Psoas muscle (tissue), 8 donors: ENCODE measurements around the gene NANS. TPM values are rescaled to one million over a fixed set of nuclear protein-coding genes. Genes with fewer than 3 reads are reported as not detected.

Source experiments
- ATAC-seq, 4 donors: fragments of 200-7000 bp; cut with Tn5 transposase; one replicate each; pipeline ENCODE4 v1.9.1; 2020; ENCODE audit warnings: moderate library complexity in 3 of 4, mild to moderate bottlenecking in 2 of 4
- DNase-seq, 2 donors: peaks; one replicate each; pipeline ENCODE4 v3.0.0-alpha.2; 2020
- H3K27ac ChIP-seq: fragments of 200-600 bp; one replicate; pipeline ENCODE4 v1.8.0; 2022
- H3K27me3 ChIP-seq, 3 donors: fragments of 200-600 bp in 1 of 3; one replicate each; pipeline versions ENCODE4 v1.6.1 to v1.8.0; 2013 to 2022; ENCODE audit warnings: low read length in 2 of 3, mild to moderate bottlenecking in 2 of 3, moderate library complexity in 1 of 3; ENCODE audit not compliant: insufficient read depth in 3 of 3
- H3K36me3 ChIP-seq, 2 donors: fragments of 200-600 bp in 1 of 2; one replicate each; pipeline versions ENCODE4 v1.6.1 to v1.8.0; 2013 to 2022; ENCODE audit warnings: low read depth in 1 of 2, mild to moderate bottlenecking in 1 of 2, moderate library complexity in 1 of 2; ENCODE audit not compliant: insufficient read depth in 1 of 2
- H3K4me1 ChIP-seq: fragments of 200-600 bp; one replicate; pipeline ENCODE4 v1.8.0; 2022
- H3K4me3 ChIP-seq: fragments of 200-600 bp; one replicate; pipeline ENCODE4 v1.8.0; 2022; ENCODE audit warnings: mild to moderate bottlenecking
- H3K9me3 ChIP-seq: fragments of 200-600 bp; one replicate; pipeline ENCODE4 v1.8.0; 2022
- WGBS, 3 donors: extraction: QIAGEN DNeasy Blood & Tissue Kit; methylation state at CpG; one replicate each; pipeline versions ENCODE4 v1.1.6 to v1.1.7; 2013; 5-methylcytosine and 5-hydroxymethylcytosine counted together
- intact Hi-C, 2 donors: fragments of 100-400 bp; cut with DNase I; formaldehyde crosslinking; loops; one replicate each; pipeline versions ENCODE4 v1.11.0 to v1.14.2; 2022
- polyA plus RNA-seq, 3 donors: library from polyadenylated mRNA; stranded (reverse); fragments of 200-250 nt; gene quantifications; one replicate each; pipeline ENCODE4 v1.2.3, GENCODE V29; 2013
- total RNA-seq, 4 donors: library from RNA; stranded (reverse); fragmentation: NEBNext Ultra II Directional in 2 of 4; extraction: Animal tissue kit (Norgen Biotek cat#: 25700) in 2 of 4; gene quantifications; one replicate each; pipeline versions ENCODE4 v1.2.1 to v1.2.4, GENCODE V29; 2021 to 2023
- TF ChIP-seq, protein P1 (sequence below): fragments of 200-600 bp; IDR thresholded peaks from one replicate; pipeline ENCODE4 v1.8.0; 2022; ENCODE audit warnings: antibody characterized with exemption
- donor health status: healthy with polysubstance abuse.
- donor health status: DM: no; HTN: no; CAD: no; lungs with moderate emphysema.
- donor health status: Bipolar disorder and iron deficiency.
- donor health status: healthy.
- donor health status: DM: yes; HTN: yes; CAD: no.
- donor health status: DM: no; HTN: no; CAD: no.
- donor health status: DM: no; HTN: no; CAD: no.
- donor health status: DM: yes; HTN: yes; CAD: no.

Gene NANS
- total and polyA plus RNA-seq, 7 donors, result 21.1 to 168 (median 33.2) TPM

DNA sequence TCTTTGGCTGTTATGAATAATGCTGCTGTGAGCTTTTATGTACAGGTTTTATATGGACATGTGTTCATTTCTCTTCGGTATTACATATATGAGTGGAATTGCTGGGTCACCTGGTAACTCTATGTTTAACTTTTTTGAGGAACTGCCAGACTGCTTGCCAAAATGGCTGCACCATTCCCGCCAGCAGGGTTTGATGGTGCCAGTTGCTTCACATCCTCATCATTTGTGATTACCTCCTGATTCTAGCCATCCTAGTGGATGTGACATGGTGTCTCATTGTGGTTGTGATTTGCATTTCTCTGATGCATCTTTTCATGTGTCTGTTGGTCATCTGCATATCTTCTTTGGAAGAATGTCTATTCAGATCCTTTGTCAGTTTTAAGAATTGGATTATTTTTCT, 10.7 kb downstream of the NANS start:
- Histone ChIP-seq H3K27ac (no peak overlapping the region), H3K9me3 (no peaks in the 10 kb centered on the region), H3K4me1 (no peaks in the 10 kb centered on the region), H3K36me3 (peaks cover under 1 to 49% of the 10 kb centered on the region in 2 donors), H3K27me3 (no peaks in the 10 kb centered on the region), H3K4me3 (no peak overlapping the region)
- ATAC-seq (no peak), DNase-seq (no peak)
- intact Hi-C loops, result no loop called here
- 77 to 92% (median 84%) methylated on average over 2 of the region's 2 CpGs for WGBS, 3 donors
- TF ChIP-seq, protein P1, sequence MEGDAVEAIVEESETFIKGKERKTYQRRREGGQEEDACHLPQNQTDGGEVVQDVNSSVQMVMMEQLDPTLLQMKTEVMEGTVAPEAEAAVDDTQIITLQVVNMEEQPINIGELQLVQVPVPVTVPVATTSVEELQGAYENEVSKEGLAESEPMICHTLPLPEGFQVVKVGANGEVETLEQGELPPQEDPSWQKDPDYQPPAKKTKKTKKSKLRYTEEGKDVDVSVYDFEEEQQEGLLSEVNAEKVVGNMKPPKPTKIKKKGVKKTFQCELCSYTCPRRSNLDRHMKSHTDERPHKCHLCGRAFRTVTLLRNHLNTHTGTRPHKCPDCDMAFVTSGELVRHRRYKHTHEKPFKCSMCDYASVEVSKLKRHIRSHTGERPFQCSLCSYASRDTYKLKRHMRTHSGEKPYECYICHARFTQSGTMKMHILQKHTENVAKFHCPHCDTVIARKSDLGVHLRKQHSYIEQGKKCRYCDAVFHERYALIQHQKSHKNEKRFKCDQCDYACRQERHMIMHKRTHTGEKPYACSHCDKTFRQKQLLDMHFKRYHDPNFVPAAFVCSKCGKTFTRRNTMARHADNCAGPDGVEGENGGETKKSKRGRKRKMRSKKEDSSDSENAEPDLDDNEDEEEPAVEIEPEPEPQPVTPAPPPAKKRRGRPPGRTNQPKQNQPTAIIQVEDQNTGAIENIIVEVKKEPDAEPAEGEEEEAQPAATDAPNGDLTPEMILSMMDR, result no peak

GRCh38 chr9:98069551-98069950, 13.0 kb downstream of the NANS start:
- H3K4me1 ChIP-seq, result no peaks in the 10 kb centered on the region
- no peak overlapping the region for H3K27ac ChIP-seq
- no peak for DNase-seq
- no peaks in the 10 kb centered on the region for H3K9me3 ChIP-seq
- ATAC-seq, result no peak
- no peak overlapping the region for H3K4me3 ChIP-seq
- peaks cover 0 to 27% of the 10 kb centered on the region in 2 donors for H3K36me3 ChIP-seq
- TF ChIP-seq, protein P1, result no peak
- intact Hi-C loops, result no loop called here
- WGBS, 3 donors, result 90 to 96% (median 96%) methylated on average over 6 of the region's 6 CpGs
- no peaks in the 10 kb centered on the region for H3K27me3 ChIP-seq

DNA sequence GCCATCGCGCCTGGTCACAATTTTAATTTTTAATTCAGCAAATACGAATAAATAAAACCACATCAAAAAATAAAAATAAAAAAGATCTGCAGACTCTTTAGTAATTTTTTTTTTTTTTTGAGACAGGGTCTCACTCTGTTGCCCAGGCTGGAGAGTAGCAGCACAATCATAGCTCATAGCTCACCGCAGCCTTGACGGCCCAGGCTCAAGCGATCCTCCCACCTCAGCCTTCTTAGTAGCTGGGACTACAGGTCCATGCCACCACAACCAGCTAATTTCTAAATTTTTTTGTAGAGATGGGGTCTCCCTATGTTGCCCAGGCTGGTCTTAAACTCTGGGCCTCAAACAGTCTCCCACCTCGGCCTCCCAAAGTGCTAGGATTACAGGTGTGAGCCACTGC, 14.2 kb downstream of the NANS start:
- ATAC-seq (no peak), DNase-seq (no peak)
- H3K27ac ChIP-seq, result no peak overlapping the region
- H3K36me3 ChIP-seq, result peaks cover 0 to 18% of the 10 kb centered on the region in 2 donors
- no peaks in the 10 kb centered on the region for H3K27me3 ChIP-seq
- no peaks in the 10 kb centered on the region for H3K4me1 ChIP-seq
- intact Hi-C loops, result loop anchor here (5.0 to 10.0 kb wide), 3 partner anchors 64 to 194 kb away; no protein-coding TSS in a partner anchor
- no peaks in the 10 kb centered on the region for H3K9me3 ChIP-seq
- TF ChIP-seq, protein P1, result no peak
- 96 to 97% (median 97%) methylated on average over 7 of the region's 7 CpGs for WGBS, 3 donors
- H3K4me3 ChIP-seq, result no peak overlapping the region

- 88 to 91% (median 88%) methylated on average over 9 of the region's 9 CpGs for WGBS, 3 donors
- no peak overlapping the region for H3K4me3 ChIP-seq
- no peaks in the 10 kb centered on the region for H3K4me1 ChIP-seq
- DNase-seq, result no peak
- H3K36me3 ChIP-seq, result peaks cover 0 to 9% of the 10 kb centered on the region in 2 donors
- no peak overlapping the region for H3K27ac ChIP-seq
- H3K27me3 ChIP-seq, result no peaks in the 10 kb centered on the region
- no peak for ATAC-seq
- TF ChIP-seq, protein P1, result no peak
- no peaks in the 10 kb centered on the region for H3K9me3 ChIP-seq
- intact Hi-C loops, result loop anchor here (5.0 to 10.0 kb wide), 3 partner anchors 63 to 193 kb away; no protein-coding TSS in a partner anchor
These were observed 15.2 kb downstream of the NANS start for GRCh38 chr9:98071737-98072136.
